Large intestine (tissue), 3 donors: ENCODE results near the gene TMEM258. TPM values are rescaled to one million over a fixed set of nuclear protein-coding genes. Genes with fewer than 3 reads are reported as not detected.

Experiments used
- DNase-seq, 2 donors: peaks; one replicate each; pipeline versions ENCODE4 v3.0.0 to v3.0.0-alpha.2; 2013
- H3K27ac ChIP-seq: one replicate; pipeline ENCODE4 v1.5.1; 2013; ENCODE audit warnings: low read length
- H3K27me3 ChIP-seq: 2 replicates; pipeline ENCODE4 v1.6.1; 2013; ENCODE audit warnings: low read length; ENCODE audit not compliant: control insufficient read depth, insufficient read depth
- H3K36me3 ChIP-seq: 2 replicates; pipeline ENCODE4 v1.6.1; 2013; ENCODE audit warnings: low read length; ENCODE audit not compliant: control insufficient read depth, insufficient read depth
- H3K4me1 ChIP-seq: one replicate; pipeline ENCODE4 v1.6.1; 2013; ENCODE audit warnings: low read length; ENCODE audit not compliant: control insufficient read depth, insufficient read depth
- H3K4me3 ChIP-seq: one replicate; pipeline ENCODE4 v1.5.1; 2013; ENCODE audit warnings: low read length
- H3K9me3 ChIP-seq: one replicate; pipeline ENCODE4 v1.6.1; 2013; ENCODE audit warnings: mild to moderate bottlenecking, low read depth, low read length, moderate library complexity; ENCODE audit not compliant: control insufficient read depth
- WGBS: methylation state at CpG from one replicate; pipeline ENCODE4 v1.1.5; 2013; ENCODE audit warnings: low lambda C conversion rate; ENCODE audit not compliant: insufficient coverage; 5-methylcytosine and 5-hydroxymethylcytosine counted together
- polyA plus RNA-seq: library from polyadenylated mRNA; unstranded; fragments of 120-200 nt; gene quantifications from one replicate; pipeline ENCODE4 v1.2.1, GENCODE V29; 2013

TMEM258 gene
- polyA plus RNA-seq, 1 donor = 189 TPM

DNA sequence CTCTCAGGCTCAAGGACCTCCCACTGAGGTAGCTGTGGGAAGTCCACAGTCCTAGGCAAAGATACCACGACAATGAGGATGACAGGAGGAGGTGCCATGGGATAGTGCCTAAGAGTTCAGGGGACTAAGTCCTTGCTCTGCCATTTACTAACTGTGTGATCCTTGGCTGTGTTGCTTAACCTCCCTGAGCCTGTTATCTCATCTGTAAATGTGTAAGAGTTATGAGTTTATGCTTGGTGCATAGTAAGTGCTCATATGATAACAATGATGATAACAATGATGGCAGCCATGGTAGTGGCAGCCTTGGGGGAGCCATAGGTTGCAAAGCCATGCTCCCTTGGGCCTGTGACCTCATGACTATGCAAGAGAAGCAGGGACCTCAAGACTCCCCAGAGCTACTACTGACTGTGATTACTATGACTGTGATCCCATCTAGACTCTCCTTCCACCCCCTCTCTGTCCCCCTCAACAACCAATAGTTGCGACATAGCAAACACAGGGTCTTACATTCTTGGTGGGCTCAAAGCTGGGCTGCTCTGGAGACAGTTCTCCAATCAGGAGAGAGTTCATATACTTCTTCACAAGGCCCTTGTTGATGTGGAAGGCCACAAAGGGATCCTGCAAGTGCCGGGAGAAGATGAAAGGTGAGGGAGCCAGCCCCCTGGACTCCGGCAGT, 20.5 kb upstream of the TMEM258 start:
- no peak overlapping the region for H3K27ac ChIP-seq
- H3K9me3 ChIP-seq = peaks cover 4% of the 10 kb centered on the region
- H3K4me1 ChIP-seq = peaks cover 26% of the 10 kb centered on the region
- peaks cover 32% of the 10 kb centered on the region for H3K27me3 ChIP-seq
- H3K4me3 ChIP-seq = no peak overlapping the region
- peaks cover 9% of the 10 kb centered on the region for H3K36me3 ChIP-seq
- WGBS = no CpG with 5 or more reads among the region's 4 CpGs
- DNase-seq = peak in 1 of 2 donors; percentile 78

DNA sequence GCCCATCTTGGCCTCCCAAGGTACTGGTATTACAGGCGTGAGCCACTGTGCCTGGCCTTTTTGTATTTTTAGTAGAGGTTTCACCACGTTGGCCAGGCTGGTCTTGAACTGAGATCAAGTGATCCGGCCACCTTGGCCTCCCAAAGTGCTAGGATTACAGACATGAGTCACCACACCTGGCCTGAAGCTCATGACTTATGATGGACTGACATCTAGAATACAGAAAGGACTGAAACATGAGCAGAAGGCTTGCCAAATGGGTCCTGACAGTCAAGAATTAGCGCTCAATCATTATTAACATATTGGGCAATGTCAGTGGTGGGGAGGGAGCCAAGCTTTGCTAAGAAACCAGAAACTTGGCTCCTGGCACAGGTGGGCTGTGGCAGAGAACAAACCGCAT, 19.4 kb upstream of the TMEM258 start:
- WGBS = 100% methylated on average over 1 of the region's 5 CpGs

DNA sequence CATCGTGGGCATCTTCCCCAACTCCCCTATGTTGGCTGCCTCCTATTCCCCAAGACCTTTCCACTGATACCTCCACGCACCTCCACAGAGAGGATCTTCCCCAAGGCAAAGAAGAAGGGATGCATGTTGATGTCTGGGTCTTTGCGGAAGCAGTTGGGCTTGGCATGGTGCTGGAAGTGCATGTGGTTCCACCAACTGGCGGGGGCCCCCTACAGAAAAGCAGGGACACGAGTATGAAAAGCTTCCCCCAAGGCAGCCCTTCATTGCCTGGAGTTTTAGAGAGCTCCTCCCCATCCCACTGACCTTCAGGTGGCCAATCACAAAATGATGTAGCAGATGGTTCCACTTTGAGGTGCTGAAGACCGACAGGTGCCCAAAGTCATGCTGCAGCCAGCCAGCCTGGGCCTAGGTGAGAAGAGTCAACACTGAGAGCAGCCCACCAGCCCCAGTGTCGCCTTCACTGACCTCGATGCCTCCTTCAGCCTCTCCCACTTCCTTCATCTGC, 18.3 kb upstream of the TMEM258 start:
- Histone ChIP-seq H3K36me3 (peaks cover 13% of the 10 kb centered on the region), H3K4me1 (peaks cover 19% of the 10 kb centered on the region), H3K9me3 (peaks cover 4% of the 10 kb centered on the region), H3K4me3 (no peak overlapping the region), H3K27ac (no peak overlapping the region), H3K27me3 (peaks cover 13% of the 10 kb centered on the region)
- no CpG with 5 or more reads among the region's 8 CpGs for WGBS
- DNase-seq = no peak

More for the DNA sequence above, 19.4 kb upstream of the TMEM258 start:
- Histone ChIP-seq H3K36me3 (peaks cover 13% of the 10 kb centered on the region), H3K9me3 (peaks cover 4% of the 10 kb centered on the region), H3K27ac (no peak overlapping the region), H3K4me3 (no peak overlapping the region), H3K27me3 (peaks cover 22% of the 10 kb centered on the region), H3K4me1 (peaks cover 26% of the 10 kb centered on the region)
- no peak for DNase-seq

DNA sequence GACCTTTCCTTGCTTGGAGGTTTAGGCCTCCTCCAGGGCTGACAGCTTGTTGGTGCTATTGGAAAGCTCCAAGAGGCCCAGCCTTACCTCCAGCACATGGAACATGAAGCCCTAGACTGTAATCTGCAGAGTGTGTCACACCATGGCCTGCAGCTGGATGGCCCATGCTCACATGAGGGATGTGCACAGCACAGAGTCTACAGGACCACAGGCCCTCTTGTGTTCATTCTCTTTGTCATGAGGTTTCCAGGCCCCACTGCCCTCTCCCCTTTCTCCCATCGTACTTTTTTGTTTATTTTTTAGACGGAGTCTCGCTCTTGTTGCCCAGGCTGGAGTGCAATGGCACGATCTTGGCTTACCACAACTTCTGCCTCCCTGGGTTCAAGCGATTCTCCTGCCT, 14.4 kb upstream of the TMEM258 start:
- H3K4me1 ChIP-seq = peaks cover 1% of the 10 kb centered on the region
- H3K9me3 ChIP-seq = no peaks in the 10 kb centered on the region
- no peak for DNase-seq
- no peaks in the 10 kb centered on the region for H3K27me3 ChIP-seq
- no peak overlapping the region for H3K27ac ChIP-seq
- WGBS = no CpG with 5 or more reads among the region's 5 CpGs
- peaks cover 11% of the 10 kb centered on the region for H3K36me3 ChIP-seq
- H3K4me3 ChIP-seq = no peak overlapping the region

DNA sequence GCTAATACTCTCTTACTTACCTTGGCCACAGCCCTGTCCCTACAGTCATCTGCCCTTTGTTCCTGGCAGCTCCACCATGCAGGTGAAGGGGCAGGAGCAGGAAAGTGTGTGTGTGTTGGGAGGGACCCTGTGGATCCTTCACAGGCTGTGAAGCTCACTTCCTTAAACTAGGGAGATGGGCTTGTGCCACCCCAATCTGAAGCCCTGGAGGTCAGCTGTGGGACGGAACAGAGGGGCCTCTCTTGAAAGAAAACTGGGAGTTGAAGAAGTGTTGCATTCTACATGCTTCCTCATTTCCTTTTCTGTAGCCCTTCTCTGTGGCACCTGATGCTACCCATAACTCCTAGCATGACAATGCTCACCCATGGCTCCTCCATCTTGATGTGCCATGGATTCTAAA, 12.7 kb upstream of the TMEM258 start:
- Histone ChIP-seq H3K9me3 (no peaks in the 10 kb centered on the region), H3K36me3 (peaks cover 4% of the 10 kb centered on the region), H3K27ac (no peak overlapping the region), H3K27me3 (no peaks in the 10 kb centered on the region), H3K4me3 (no peak overlapping the region), H3K4me1 (no peaks in the 10 kb centered on the region)
- no peak for DNase-seq
- WGBS = no CpG with 5 or more reads among the region's 1 CpG

DNA sequence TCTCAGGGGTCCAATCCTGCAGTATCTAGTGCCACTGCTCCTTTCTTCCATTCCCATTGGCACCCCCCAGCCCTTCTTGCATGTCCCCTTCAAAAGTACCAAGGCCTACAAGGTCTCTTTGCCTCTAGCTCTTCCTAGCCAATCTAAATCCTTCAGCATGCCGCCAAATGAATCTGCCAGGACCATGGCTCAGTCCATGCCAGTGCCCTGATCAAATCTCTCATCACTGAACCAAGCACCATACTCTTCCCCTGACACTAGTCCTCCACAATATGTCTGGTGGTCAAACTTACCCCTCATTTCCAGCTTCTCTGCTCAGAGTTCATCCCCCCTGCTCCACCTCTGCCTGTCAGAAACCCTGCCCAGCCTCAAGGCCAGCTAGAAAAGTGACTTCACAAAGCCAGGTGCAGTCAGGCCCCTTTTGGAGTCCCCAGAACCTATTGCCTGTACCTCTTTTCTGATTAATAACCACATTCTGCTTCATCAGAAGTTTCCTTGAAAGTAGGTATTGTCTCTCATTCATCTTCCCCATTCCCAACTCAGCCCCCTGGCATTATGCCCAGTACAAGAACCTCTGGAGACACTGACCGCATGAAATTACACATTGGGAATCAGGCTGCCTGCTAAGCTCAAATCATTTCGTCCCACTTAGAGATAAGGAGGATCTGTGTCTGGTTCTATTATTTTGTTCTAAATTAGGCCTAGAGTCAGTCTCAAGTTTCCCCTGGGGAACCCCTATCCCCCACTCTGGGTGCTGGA, 11.7 kb upstream of the TMEM258 start:
- H3K9me3 ChIP-seq = no peaks in the 10 kb centered on the region
- WGBS = no CpG with 5 or more reads among the region's 3 CpGs
- peaks cover 4% of the 10 kb centered on the region for H3K36me3 ChIP-seq
- no peak for DNase-seq
- H3K27me3 ChIP-seq = no peaks in the 10 kb centered on the region
- no peak overlapping the region for H3K4me3 ChIP-seq
- no peak overlapping the region for H3K27ac ChIP-seq
- H3K4me1 ChIP-seq = no peaks in the 10 kb centered on the region

DNA sequence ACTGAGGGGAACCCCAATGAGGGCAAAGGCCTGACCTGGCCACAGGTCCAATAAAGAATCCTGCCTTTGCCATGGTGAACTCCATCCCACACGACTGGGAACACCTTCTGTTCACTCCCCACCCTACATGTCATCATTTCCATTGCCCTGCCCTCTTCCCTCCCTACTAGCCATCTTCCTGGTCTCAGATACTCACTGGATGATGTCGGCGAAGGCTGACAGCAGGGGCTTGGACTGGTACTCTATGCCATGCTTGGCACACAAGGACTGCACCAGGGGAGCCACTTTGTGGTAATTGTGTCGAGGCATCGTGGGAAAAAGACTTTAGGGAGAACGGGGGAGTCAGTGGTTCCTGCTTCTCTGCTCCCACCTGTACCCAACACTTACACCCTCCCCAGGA, 10.2 kb upstream of the TMEM258 start:
- H3K9me3 ChIP-seq = no peaks in the 10 kb centered on the region
- DNase-seq = no peak
- H3K27ac ChIP-seq = no peak overlapping the region
- WGBS = no CpG with 5 or more reads among the region's 6 CpGs
- no peaks in the 10 kb centered on the region for H3K4me1 ChIP-seq
- H3K4me3 ChIP-seq = no peak overlapping the region
- no peaks in the 10 kb centered on the region for H3K27me3 ChIP-seq
- H3K36me3 ChIP-seq = peaks cover 5% of the 10 kb centered on the region

DNA sequence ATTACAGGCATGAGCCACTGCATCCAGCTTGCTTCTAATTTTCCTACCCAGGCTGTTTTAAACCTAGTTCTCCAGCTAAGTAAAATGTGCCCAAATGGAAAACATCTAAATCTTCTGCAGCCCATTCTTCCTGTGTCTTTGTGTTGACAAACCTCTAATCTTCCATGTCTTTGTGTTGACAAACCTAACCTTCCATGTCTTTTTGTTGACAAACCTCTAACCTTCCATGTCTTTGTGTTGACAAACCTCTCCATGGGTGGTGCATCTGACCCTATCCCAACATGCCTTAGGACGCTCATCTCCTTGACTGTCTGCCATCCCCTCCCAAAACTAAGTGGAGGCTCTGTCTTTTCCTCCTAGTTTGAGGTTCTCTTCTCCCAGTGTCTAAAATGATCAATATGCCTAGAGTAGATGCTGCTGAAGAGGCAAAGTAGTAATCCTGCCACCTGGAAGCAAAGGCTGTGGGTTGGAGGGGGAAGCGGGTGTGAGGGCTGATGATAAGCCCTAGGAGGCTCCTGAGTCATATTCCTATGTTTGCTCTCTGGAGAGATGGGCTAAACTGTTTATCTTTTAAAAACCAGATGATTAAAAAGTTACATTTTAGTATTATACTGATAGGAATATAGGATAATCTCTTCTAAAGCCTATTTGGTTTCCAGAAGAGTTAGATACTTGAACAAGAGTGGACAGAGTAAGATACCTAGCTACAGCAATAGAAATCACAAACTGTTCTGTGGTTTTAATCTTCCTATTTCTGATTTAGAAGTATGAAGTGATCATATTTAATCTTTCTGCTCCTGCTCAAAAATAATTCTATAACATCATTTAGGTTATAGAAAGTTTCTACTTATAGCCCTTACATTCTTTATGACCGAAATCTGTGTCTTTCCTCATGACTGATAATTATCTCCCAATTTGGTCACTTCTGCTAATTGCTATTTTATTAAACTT, 8.2 kb upstream of the TMEM258 start:
- Histone ChIP-seq H3K4me1 (no peaks in the 10 kb centered on the region), H3K36me3 (peaks cover 14% of the 10 kb centered on the region), H3K4me3 (no peak overlapping the region), H3K27me3 (no peaks in the 10 kb centered on the region), H3K9me3 (no peaks in the 10 kb centered on the region), H3K27ac (no peak overlapping the region)
- DNase-seq = no peak
- 89% methylated on average over 1 of the region's 3 CpGs for WGBS

DNA sequence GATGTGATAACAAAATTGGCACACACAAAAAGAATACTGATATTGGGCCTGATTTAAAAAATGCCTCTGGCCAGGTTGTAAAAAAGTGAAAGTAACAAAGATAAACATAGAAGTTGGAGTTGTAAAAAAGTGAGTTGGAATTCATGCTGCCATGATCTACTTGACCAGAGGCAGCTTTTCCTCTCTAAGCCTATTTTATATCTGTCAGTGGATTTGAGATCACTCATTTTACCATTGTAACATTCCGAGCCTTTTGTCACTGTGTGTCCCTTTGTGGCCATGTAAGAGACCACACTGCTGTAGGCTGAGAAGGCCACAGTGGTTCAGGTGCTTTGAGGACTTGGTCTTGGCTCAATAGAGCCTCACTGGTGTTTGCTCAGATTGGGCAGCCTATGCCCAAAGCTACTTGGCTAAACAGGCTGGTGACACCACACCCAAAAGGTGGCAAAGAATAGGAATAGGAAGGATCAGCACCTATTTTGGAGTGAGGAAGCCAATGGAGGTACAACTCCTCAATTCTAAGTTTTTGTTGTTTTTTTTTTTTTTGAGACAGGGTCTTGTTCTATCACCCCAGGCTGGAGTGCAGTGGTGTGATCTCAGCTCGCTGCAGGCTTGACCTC, 7.4 kb upstream of the TMEM258 start:
- WGBS = no CpG with 5 or more reads among the region's 2 CpGs
- H3K4me1 ChIP-seq = no peaks in the 10 kb centered on the region
- no peaks in the 10 kb centered on the region for H3K9me3 ChIP-seq
- no peak for DNase-seq
- peaks cover 17% of the 10 kb centered on the region for H3K36me3 ChIP-seq
- no peak overlapping the region for H3K4me3 ChIP-seq
- H3K27me3 ChIP-seq = no peaks in the 10 kb centered on the region
- no peak overlapping the region for H3K27ac ChIP-seq
